ENCODE measurements around the gene DSEL. TPM values are rescaled to one million over a fixed set of nuclear protein-coding genes. Genes with fewer than 3 reads are reported as not detected.

Gene DSEL
- total RNA-seq: 2.2 TPM
- long read RNA-seq, full-length matches to known transcripts: 4 of 5 reads
- long read RNA-seq, partial matches to known transcripts: 0 of 5 reads
- long read RNA-seq, other reads (novel, unspliced or antisense): 1 of 5 reads

DNA sequence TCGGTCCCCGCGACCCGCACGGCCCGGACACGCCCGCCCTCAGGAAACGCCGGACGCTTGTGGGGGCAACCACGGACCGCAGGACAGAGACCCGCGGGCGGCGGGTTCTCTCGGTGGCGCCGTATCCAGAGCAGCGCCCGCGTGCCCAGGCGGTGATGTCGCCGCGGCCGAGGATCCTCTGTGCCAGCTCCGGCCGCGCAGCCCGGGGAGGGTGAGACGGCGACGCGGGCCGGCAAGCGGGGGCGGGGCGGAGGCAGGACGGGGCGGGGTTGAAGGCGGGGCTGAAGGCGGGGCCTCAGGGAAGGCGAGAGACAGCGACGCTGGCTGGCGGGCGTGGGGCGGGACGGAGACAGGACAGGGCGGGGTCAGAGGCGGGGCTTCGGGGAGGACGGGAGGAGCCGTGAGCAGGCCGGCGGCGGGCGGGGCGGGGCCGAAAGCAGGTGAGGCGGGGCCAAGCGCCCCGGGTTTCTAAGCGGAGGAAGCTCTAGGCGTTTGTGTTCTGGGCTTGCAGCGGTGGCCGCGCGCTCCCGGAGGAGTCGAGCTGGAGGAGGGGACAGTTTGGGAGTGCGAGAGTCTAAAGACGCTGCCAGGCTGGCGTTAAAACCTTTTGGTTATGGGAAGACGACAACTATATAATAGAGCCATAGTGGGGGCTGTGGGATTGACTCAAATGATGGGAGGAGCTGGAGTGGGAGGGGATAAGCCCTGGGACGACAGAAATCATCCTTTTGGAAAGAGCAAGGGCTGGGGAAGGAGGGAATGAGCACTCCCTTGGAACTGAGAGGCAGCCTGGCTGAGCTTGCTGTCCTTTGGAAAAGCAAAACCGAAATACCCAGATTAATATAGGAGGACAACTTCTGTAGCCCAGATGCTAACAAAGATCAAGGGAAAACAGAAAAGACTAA, at the start of gene DSEL:
Gene DSEL, minus strand, starts transcription at position 182 of the 905 bp plus-strand sequence. CDS start 2,112 bp downstream, outside the sequence.
- intact Hi-C loops (cut with micrococcal nuclease): no loop called here

DNA sequence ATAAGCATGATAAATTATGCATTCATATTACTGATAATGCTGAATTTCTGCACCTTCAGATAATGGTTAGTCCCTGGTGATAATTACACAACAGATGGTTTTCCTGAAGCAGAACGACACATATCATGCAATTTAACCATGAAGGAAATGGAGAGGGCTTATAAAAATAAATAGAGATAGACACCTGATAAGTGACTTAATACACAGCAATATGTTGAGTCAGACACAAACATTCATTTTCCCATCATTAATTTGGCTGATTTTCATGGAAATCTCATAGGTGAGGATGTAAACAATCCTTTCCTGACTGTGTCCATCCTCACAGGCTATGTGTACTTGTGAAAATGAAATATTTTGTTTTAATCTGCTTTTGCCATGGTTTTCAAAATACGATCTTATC, 36.9 kb upstream of the DSEL start:
- DNase-seq (no peak), ATAC-seq (no peak)
- intact Hi-C loops (cut with micrococcal nuclease): no loop called here

More for the DNA sequence above, at the start of gene DSEL:
- DNase-seq: peak; percentile 99
- peak; percentile 98 for ATAC-seq

DNA sequence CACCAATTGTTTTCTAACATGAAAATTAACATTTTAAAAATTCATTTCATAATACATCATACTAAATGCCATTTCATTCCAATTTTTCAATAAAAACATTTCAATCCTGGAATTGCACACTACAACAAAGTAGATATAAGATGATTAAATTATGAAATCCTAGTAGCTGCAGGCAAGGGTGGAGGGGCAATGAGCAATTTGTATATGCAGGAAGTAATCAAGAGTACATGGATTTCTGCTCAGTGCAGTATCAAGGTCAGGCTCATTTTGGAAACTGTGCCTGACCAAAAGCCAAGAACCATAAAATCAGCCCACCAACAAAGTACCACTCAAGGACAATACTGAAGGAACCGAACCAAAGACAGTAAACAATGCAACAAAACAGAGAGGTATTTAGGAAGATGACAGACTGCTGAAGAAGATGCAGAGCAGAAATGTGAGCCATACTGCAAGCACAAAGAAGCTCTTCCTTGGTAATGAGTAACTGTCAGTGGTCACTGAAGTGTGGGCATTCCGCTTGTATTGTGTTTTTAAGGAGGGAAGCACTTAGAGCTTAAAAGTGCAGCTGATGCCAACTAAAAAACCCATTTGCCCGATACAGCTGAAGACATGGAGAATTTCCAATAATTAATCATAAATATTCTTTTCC, 34.5 kb upstream of the DSEL start:
- intact Hi-C loops (cut with micrococcal nuclease): no loop called here
- ATAC-seq: no peak
- no peak for DNase-seq

DNA sequence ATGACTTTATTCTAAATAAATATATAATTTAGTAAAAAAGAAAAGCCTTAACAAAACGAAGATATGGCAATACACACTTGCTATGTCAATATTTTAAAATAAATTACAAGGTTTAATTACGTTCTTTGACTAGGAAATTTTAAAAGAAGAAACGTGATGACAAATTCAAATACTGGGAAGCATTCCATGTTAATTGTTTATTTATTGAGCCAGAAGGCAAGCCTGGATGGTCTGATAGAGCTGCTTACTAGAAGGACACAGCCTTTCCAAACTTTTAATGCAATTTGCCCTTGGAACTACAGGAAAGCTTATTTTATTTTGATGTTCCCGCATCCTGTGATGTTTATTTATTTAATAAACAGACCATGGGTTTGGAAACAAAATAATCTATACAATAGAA, 33.4 kb upstream of the DSEL start:
- DNase-seq: no peak
- intact Hi-C loops (cut with micrococcal nuclease): no loop called here
- no peak for ATAC-seq

DNA sequence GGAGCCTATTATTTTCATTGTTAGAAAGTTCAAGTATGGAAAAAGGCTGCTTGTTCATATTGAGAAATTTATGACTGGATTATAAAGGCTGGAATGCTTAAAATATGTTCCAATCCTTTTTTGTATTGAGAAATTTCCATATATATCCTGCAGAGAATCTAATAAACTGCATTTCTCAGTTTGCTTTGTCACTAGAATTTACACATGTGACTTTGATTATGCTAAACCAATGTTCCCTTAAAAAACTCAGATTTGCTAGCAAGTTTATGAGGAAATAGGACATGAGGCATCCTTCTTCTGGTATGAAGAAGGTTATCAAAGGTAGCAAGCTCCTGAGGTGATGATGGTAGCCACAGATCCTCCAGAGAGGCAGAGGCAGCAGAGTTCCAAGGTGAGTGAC, 29.2 kb upstream of the DSEL start:
- intact Hi-C loops (cut with micrococcal nuclease): no loop called here
- ATAC-seq: no peak
- DNase-seq: no peak

DNA sequence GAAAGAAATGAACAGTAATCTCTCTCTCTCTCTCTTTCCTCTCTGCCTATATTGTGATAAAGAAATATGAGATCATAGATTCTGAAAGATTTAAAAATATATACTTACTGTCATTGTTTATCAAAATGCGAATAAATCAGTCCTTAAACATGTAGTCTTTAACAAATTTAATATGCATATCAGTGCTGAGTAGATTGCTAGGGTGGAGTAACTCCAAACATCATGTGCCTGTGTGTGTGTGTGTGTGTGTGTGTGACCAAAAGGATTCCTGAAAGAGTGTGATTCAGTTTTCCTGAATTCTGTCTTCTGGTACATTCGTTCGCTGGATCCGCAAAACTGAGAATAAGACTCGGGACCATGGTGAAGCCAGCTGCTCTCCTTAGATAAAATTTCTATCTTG, 24.0 kb upstream of the DSEL start:
- intact Hi-C loops (cut with micrococcal nuclease): no loop called here
- no peak for DNase-seq
- ATAC-seq: no peak

DNA sequence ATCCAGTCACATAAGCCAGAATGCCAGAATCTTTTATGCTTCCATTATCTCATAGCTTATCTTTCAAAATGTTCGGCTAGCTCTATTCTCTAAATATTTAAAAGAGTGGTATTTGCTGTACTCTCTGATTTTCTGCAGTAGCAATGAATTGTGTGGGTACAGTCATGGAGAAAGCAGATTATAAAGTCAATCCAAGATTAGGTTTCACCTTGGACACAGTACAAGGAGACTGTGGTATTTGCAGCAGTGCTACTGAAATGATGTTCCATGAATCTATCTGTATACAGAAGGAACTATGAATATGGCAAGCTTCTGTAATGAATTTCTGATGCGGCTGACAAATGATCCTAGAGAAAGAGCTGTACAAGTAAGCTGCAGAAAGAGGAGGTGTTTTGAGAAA, 15.4 kb upstream of the DSEL start:
- no peak for ATAC-seq
- intact Hi-C loops (cut with micrococcal nuclease): no loop called here
- no peak for DNase-seq

DNA sequence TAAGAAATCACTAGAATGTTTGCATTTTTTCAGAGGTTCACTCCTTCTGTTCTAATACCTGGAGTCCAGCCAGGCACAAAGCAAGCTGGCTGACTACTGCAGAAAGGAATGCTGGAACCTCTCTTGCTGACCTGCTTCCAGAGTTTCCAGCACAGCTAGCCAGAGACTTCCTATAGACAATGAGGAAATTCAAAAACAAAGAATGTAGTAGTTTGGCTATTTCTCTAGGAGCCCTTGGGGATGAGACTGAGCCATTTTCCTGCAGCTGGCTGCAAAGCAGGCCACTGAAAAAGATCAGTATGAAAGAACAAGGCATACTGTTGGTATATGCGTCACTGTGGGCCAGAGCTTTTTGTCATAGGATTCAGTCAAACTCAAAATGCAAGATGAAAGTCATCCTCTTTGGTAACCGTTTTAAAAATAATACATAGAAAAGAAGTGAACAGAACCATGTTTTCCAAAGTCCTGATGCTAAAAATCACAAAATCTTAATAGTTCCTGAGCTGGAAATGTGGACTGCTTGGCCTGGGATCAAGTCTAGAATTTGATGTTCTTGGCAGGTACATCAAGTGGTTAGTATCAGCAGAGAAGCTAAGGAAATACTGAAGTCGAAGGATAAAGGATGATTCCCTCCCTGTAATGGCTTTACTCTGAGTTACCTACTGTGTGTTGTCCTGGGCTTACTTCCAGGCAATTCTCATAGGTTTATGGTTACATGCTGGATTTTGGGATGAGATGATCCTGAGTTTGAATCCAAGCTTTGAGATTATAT, 9.0 kb upstream of the DSEL start:
- ATAC-seq (peak; percentile 95), DNase-seq (peak; percentile 42)
- intact Hi-C loops (cut with micrococcal nuclease): no loop called here

DNA sequence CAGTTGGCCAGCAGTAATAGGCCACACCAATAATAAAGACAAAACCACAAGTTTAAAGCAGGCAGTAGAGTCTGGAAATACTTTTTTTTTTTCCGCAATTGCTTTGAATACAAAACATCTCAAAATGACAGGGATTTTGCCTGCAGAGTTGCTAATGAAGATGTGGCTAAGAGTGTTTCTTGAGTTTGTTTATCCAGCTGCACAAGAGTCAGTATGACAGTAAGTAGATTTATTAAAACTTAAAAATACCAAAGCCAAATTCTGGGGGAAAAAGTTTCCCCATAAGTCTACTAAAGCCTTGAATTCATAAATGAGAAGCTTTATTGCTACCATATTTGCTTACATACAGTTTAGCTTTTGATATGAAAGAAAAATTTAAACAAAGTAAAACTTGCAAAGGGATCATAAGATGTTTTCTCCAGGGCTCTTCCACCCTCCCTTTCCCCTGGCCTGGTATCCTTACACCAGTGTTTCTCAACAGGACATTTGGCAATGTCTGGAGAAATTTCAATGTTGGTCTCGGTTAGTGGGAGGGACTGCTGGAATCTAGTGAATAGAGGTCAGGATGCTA, 3.9 kb upstream of the DSEL start:
- ATAC-seq: no peak
- no peak for DNase-seq
- intact Hi-C loops (cut with micrococcal nuclease): no loop called here

DNA sequence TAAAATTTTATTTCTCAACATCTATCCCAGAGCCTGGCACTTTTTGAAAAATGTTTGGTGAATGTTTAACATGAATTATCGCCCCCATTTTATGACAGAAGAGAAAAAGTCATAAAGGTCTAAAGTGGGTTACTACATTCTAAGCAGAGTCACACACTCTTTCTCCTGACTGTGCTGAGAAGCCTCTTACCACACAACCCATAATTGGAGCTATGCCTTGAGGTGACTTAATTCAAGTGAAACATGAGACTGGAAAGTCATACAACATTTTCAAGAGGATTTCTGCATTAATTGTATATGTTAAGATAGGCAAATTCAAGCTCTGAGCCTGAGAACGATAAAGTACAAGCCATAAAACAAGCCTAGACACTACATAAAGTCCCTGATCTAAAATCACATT, 3.1 kb upstream of the DSEL start:
- intact Hi-C loops (cut with micrococcal nuclease): no loop called here
- no peak for ATAC-seq
- no peak for DNase-seq

DNA sequence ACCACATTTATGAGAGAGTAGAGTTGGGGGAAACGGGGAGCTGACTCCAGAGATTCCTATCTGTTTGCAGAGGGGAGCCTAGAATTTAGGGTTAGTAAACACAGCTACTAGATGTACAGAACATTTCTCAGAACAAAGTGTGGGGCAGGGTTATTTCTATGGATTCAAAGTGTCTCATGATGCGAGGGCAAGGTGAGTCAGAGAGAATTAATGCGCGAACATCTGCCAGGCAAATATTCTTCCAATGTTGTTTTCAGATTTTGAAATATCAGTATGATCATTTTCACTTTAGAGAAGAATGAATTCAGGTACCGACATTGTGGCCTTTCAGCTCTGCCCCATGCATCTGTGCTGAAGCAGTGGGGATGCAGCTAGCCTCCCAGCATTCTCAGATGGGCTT, 2.0 kb upstream of the DSEL start:
- ATAC-seq (no peak), DNase-seq (no peak)
- intact Hi-C loops (cut with micrococcal nuclease): no loop called here

DNA sequence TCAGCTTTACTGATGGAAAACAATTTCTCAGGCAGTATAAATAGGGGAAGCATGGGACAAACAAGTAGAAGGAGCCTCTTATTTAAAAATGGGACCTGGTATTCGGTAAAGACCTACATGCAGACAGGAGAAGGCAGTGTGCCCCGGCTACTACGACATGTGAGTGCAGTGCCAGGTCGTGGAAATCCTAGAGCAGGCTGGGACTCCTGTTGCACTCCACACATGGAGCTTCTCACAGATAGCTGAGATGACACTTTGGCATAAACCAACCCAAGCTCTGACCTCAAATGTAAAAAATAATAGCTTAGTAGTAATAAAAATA, 885 bp upstream of the DSEL start:
- ATAC-seq (no peak), DNase-seq (peak; percentile 48)
- intact Hi-C loops (cut with micrococcal nuclease): no loop called here

DNA sequence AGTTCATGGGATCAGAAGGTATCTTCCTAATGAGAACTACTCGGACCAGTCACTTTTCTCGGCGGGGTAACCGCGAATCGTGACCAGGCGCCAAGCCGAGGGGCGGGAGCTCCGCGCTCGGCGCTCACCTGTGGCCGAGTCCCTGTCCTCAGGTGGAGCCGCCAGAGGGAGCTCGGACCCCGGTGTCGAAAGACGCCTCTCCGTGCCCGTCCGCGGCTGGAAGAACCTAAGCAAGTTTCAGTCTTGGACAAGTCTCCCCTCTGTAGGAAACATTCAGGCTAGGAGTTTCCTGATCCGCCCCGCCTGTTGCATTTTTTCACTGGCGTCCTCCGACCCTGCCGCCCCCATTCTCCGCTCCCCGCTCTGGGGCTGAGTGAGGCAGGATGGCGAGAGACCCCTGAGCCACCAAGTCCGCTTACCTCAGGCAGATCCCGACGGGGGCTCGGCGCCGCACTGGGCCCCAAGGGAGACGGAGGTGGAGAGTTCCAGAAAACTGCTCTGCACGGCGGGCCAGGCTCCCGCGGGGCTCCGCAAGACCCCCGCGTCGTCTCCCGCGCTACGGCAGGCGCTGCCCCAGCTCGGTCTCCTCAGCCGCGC, 480 bp downstream of the DSEL start:
- peak; percentile 89 for DNase-seq
- peak; percentile 80 for ATAC-seq
- intact Hi-C loops (cut with micrococcal nuclease): no loop called here

DNA sequence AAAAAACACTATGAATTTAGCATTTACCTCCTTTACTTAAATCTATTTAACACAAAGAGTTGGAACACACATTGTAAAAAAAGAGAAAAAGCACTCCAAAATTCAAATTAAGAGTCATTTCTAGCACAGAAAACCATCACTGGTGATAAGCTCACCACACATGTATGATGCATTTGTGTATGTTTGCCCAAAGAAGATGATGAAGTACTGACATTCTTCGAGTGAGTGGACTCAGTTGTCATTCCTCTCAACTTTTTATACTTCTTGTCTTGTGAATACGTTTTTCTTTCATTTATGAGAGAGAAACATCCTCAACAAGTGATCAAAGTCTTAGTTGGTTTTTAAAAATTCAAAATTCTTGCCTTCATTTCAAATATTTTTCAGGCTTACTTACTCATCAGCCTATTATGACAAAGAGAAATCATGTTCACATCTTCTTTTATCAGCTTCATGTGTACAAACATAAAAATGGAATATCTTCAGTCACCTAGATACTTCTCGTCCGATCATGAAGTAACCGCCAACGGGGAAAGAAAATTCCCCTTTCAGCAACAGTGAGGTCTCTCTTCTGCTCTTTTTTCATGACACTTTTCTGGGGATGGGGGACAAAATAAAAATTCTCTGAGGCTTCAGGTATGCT, 1.5 kb downstream of the DSEL start:
- ATAC-seq (no peak), DNase-seq (no peak)
- intact Hi-C loops (cut with micrococcal nuclease): no loop called here

DNA sequence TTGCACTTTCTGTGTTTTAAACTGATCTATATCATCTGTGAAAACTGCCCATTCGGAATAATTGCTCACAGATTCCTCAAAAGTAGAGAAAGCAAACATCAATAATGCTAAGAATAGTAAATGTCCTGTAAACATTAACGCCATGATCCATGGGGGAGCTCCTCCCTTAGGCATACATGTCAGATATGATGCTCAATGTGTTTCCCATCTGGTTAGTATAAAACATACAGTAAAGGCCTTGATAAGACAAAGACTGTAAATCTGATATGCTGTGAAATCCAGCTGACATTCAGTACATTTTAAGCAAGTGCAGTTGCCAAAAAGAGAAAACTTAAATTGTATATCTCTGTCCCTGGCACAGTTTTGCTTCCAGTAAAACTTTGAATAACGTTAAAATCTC, 2.1 kb downstream of the DSEL start:
- intact Hi-C loops (cut with micrococcal nuclease): no loop called here
- ATAC-seq (no peak), DNase-seq (no peak)

DNA sequence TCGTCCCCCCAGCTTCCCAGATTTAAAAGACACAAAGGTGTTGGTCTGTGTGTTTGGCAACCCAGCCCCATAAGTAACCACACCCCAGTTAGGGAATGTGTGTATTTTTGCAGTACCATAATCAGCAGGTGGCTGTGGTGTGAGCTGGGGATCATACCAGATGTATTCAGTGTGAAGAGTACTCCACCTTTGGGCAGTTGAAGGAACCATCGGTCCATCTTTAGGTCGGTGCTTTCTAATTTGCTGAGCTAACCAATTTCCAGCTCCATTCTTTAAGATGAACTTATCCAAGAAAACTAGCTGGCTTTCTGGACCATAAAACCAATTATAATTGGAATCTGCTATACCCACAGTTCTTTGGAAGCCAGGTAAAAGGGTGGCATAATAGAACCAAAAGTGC, 3.2 kb downstream of the DSEL start:
- ATAC-seq (no peak), DNase-seq (no peak)

DNA sequence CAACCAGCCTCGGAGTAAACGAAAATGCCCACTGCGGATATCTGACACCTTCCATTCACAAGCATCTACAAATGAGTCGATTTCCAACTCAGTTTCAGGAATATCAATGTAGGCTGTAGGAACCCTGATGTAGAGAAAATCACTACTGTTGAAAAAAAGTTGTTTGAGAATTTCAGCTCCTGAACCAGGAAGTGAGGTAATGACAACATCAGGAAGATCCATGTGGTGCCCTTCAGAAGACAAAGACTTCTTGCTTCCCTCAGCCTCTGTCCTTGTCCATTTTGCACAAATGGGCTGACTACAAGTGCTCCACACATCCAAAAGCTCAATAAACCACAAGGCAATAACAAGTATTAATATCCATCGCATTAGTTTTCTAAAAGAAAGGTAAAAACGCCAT, 4.7 kb downstream of the DSEL start:
- intact Hi-C loops (cut with micrococcal nuclease): no loop called here
- ATAC-seq (no peak), DNase-seq (no peak)

More for the DNA sequence above, 3.2 kb downstream of the DSEL start:
- intact Hi-C loops (cut with micrococcal nuclease): no loop called here

DNA sequence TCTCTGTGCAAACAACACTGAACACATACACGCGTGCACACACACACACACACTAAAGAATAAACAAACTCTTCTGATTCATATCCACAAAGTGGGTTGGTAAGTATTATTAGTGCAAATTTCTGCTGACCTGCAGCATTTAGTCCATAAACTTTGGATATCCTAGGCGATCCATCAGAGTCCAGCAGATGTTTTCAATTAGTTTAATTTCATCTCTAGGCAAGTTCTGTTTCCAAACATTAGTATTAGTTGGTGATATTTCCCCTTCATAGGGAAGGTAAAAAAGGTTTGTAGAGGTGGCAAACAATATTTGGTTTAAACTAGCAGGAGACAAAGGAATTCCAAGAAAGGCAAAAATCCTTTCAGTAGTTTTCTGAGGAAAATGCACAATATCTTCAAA, 5.7 kb downstream of the DSEL start:
- ATAC-seq (no peak), DNase-seq (no peak)
- intact Hi-C loops (cut with micrococcal nuclease): no loop called here
